Measurements from ENCODE around the gene SEMA6C.

SEMA6C gene

GRCh38 chr1:151158326-151158725 is 11.9 kb upstream of the SEMA6C start:
- TF ChIP-seq, protein P1, sequence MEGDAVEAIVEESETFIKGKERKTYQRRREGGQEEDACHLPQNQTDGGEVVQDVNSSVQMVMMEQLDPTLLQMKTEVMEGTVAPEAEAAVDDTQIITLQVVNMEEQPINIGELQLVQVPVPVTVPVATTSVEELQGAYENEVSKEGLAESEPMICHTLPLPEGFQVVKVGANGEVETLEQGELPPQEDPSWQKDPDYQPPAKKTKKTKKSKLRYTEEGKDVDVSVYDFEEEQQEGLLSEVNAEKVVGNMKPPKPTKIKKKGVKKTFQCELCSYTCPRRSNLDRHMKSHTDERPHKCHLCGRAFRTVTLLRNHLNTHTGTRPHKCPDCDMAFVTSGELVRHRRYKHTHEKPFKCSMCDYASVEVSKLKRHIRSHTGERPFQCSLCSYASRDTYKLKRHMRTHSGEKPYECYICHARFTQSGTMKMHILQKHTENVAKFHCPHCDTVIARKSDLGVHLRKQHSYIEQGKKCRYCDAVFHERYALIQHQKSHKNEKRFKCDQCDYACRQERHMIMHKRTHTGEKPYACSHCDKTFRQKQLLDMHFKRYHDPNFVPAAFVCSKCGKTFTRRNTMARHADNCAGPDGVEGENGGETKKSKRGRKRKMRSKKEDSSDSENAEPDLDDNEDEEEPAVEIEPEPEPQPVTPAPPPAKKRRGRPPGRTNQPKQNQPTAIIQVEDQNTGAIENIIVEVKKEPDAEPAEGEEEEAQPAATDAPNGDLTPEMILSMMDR (IDR thresholded peaks at IDR 0.05; ENCODE audit: insufficient read depth, low read depth, low read length, missing control alignments), result no peak
- no peak overlapping the region for H3K4me3 ChIP-seq (ENCODE audit: low read length)
- DNase-seq (ENCODE audit: low read depth), result no peak

GRCh38 chr1:151157067-151157531 is 10.7 kb upstream of the SEMA6C start:
- no peak overlapping the region for H3K4me3 ChIP-seq (ENCODE audit: low read length)
- TF ChIP-seq, protein P1 (IDR thresholded peaks at IDR 0.05; ENCODE audit: insufficient read depth, low read depth, low read length, missing control alignments), result no peak
- no peak for DNase-seq (ENCODE audit: low read depth)

GRCh38 chr1:151156515-151156819 is 10.0 kb upstream of the SEMA6C start, which contains the start of gene TNFAIP8L2:
TNFAIP8L2 (plus strand) TSS chr1:151156649; CDS start chr1:151158698, 2,049 bp downstream.
- TF ChIP-seq, protein P1 (IDR thresholded peaks at IDR 0.05; ENCODE audit: insufficient read depth, low read depth, low read length, missing control alignments), result no peak
- H3K4me3 ChIP-seq (ENCODE audit: low read length), result no peak within 1 kb of the TSS
- peak; percentile 24 for DNase-seq (ENCODE audit: low read depth)

- H3K4me3 ChIP-seq (ENCODE audit: low read length), result no peak overlapping the region
- DNase-seq (ENCODE audit: low read depth), result no peak
- TF ChIP-seq, protein P1 (IDR thresholded peaks at IDR 0.05; ENCODE audit: insufficient read depth, low read depth, low read length, missing control alignments), result no peak
Measured at GRCh38 chr1:151147665-151148064, 1.2 kb upstream of the SEMA6C start.

DNA sequence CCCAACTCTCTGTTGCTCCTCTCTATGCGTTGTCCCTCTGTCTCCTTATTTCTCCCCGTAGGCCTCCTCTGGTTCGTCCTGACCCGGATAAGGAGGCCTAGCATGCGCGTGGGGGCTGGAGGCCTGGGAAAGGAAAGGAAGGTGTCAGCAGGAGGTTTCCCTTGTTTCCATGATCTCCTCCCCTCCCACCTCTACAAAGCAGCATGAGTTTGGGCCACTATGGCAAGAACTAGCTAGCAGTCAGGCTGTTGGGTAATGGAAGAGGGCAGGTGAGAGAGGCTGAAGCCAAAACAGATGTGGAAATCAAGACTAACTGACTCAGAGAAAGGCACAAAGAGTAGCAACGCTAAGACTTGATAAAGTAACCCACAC is 687 bp upstream of the SEMA6C start:
- DNase-seq (ENCODE audit: low read depth), result peak; percentile 69
- H3K4me3 ChIP-seq (ENCODE audit: low read length), result peak overlapping the region; percentile 63
- TF ChIP-seq, protein P1 (IDR thresholded peaks at IDR 0.05; ENCODE audit: insufficient read depth, low read depth, low read length, missing control alignments), result no peak

GRCh38 chr1:151146072-151146411 is 389 bp downstream of the SEMA6C start:
- no peak for DNase-seq (ENCODE audit: low read depth)
- TF ChIP-seq, protein P1 (IDR thresholded peaks at IDR 0.05; ENCODE audit: insufficient read depth, low read depth, low read length, missing control alignments), result no peak
- H3K4me3 ChIP-seq (ENCODE audit: low read length), result peak overlapping the region; percentile 63

DNA sequence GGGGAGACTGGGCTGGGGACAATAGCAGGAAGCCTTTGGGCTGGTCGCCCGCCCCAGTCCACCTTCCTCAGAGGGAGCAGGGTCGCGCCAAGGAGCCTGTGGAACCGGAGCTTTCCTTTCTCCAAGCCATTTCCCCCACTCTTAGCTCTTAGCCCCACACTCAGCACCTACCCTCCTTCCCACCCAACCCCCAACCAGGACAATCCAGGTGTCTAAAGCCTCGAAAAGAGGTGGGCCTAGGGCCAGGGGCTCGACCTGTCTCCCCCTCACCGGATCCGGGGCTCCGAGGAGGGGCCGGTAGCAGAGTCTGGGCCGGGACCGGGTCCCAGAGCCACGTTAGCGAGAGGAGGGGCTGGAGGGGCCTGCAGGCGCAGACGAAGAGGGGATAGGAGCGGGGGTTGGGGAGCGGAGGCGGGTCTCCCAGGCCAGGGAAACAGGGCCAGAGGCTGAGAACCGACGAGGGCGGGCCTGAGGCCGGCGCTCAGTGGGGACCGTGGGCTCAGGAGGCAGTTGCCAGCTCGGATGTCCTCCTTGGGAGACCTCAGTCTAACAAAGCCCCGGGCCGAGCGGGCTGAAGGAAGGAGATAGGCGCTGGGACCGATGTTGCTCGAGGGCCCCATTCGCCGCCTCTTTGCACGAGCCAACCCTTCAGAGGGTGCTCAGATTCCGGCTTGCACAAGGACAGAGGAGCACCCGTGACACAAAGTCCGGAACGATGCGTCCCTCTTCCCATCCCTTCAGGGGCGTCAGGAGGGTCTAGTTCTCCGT is 943 bp downstream of the SEMA6C start:
- peak overlapping the region; percentile 63 for H3K4me3 ChIP-seq (ENCODE audit: low read length)
- TF ChIP-seq, protein P1 (IDR thresholded peaks at IDR 0.05; ENCODE audit: insufficient read depth, low read depth, low read length, missing control alignments), result no peak
- DNase-seq (ENCODE audit: low read depth), result peak; percentile 22
